GM15510 (cell line): ENCODE results near the gene MRPL54.

ENCODE experiments used
- POLR2A ChIP-seq: IDR thresholded peaks from 3 replicates; pipeline ENCODE4 v1.6.1; 2011; ENCODE audit warnings: borderline replicate concordance; ENCODE audit not compliant: insufficient read length; ENCODE audit errors: extremely low read depth

Gene MRPL54

GRCh38 chr19:3762501-3763459 is at the start of gene MRPL54:
MRPL54 (plus strand) TSS chr19:3762682; CDS start chr19:3762701, 19 bp downstream.
- peak; percentile 85 for TF ChIP-seq POLR2A

DNA sequence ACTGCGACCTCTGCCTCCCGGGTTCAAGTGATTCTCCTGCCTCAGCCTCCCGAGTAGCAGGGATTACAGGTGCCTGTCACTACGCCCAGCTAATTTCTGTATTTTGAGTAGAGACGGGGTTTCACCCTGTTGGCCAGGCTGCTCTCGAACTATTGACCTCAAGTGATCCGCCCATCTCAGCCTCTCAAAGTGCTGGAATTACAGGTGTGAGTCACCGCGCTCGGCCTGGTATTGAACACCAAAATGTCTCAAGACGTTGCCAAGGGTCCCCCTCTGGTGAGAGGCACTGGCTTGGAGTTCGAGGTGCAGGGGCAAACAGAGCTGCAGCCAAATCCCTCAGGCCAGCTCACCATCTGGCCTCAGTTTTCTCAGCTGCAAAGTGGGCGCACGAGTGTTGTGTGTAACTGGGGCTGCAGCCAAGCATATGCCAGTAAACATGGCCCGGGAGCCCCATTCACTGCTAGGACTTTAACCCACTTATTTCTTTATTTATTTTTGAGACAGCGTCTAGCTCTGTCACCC is 46.3 kb upstream of the MRPL54 start:
- TF ChIP-seq POLR2A, result no peak

DNA sequence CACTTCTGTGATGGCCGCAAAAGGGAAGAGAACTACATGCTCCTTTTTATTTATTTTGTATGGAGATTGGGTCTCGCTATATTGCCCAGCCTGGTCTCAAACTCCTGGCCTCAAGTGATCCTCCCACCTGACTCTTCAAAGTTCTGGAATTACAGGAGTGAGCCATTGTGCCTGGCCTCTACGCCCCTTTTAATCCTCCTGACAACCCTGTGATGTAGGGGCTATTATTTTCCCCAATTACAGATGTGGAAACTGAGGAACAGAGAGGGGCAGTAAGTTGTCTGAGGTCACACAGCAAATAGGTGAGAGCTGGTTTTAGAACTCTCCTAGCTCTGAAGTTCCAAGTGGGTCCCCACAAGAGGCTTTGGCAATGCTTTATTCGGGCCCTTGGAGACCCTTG is 42.6 kb upstream of the MRPL54 start:
- TF ChIP-seq POLR2A, result no peak

GRCh38 chr19:3720349-3720917 is 42.0 kb upstream of the MRPL54 start:
- TF ChIP-seq POLR2A, result no peak

DNA sequence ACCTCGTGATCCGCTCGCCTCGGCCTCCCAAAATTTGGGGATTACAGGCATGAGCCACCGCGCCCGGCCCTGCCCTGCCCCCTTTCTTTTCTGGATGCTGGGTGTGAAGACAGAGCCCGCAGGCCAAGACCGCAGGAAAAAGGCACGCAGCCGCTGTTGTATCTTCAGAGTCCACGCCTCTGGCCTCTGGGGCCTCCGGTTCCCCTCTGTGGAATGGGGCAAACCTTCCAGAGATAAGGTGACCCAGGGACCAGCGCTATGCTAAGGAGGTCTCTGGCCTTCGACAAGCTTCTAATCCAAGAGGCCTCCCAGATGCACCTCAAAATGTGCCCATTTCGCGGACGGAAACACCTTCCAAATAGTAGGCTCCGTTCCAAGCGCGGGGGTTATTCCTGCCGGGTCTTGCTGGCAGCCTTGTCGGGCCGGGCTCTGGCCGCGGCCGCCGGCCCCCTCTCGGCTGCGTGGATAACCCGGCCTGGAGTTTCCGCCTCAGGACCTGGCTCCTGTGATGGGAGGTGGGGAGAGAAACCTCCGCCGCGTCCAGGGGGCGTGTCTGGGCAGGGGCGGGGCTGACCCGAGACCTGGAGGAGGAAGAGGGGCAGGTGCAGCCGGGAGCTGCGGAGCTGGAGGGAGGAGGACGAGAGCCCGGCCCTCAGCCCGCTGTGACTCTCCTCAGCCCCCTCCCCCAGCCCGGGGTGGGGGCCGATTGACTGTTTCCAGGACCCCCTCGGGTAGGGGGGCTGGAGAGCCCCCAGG is 41.2 kb upstream of the MRPL54 start:
- no peak for TF ChIP-seq POLR2A

DNA sequence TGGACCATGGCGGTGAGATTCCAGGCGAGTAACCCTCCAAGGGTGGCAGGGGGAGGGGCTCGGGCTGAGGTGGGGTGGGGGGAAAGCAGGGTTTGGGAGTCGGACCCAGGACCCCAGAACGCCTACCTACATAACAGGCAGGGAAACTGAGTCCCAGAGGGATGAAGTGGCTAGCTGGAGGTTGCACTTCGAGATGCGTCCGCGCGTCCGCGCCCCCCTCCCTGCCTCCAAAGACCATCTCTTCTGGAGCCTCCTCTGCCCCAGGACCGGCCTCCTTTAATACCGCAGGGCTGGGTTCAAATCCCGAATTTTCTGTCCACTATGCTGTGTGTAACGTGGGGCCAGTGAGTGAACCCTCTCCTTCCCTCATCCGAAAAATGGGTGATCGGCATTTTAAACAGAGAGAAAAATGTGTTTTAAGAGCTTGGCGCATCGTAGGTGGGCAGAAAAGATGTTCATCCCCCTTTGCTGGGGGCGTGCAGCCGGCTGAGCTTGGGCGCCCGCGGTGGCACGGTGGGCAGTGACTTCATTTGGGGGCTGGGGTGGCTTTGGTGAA is 40.5 kb upstream of the MRPL54 start:
- no peak for TF ChIP-seq POLR2A

DNA sequence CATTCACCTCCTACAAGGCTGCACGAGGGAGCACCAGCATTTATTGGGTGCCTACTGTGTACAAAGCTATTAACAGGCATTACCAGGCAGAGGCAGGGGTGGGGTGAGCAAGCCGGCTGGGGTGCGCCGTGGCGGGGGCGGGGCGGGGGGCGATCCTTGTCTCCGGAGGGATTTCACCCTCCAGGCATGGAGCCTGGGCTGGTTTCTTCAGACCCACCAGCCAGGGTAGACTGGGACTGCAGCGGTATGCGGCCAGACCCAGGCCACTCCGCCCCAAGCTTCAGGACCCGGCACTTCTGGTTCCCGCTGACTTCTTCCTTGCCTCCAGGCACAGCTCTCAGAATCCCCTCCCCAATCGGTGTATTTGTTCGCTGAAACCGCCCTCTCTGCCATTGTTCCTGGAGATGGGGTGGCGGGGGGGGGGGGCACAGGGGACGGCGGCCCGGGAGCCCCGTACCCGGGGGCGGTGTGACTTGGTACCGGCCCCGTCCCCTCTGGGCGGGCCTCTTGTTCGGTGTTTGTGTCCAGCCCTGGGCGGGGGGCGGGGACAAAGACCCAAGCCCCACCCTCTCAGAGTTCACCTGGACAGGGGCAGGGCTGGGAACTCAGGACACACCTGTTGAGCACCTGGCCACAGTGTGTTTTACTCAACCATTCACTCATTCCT is 39.9 kb upstream of the MRPL54 start:
- no peak for TF ChIP-seq POLR2A

GRCh38 chr19:3723110-3723488 is 39.4 kb upstream of the MRPL54 start:
- TF ChIP-seq POLR2A, result no peak

DNA sequence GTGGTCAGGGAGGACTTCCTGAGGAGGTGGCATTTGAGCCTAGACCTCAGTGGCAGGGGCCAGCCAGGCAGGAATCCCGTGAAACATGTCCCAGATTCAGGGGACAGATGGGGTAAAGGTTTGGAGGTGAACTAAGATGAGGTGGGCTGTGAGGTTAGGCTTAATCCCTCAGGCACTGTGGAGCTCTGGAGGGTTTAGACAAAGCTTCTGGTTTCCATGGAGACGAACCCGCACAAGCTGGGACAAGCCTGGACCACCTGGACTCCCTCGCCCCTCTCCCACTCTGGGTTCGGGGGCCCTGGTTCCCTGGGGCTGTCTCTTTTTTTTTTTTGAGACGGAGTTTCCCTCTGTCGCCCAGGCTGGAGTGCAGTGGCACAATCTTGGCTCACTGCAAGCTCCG is 38.6 kb upstream of the MRPL54 start:
- no peak for TF ChIP-seq POLR2A

- no peak for TF ChIP-seq POLR2A
Measured at GRCh38 chr19:3725121-3725520, 37.4 kb upstream of the MRPL54 start.

- TF ChIP-seq POLR2A, result no peak
Measured at GRCh38 chr19:3725640-3726310, 36.7 kb upstream of the MRPL54 start.

DNA sequence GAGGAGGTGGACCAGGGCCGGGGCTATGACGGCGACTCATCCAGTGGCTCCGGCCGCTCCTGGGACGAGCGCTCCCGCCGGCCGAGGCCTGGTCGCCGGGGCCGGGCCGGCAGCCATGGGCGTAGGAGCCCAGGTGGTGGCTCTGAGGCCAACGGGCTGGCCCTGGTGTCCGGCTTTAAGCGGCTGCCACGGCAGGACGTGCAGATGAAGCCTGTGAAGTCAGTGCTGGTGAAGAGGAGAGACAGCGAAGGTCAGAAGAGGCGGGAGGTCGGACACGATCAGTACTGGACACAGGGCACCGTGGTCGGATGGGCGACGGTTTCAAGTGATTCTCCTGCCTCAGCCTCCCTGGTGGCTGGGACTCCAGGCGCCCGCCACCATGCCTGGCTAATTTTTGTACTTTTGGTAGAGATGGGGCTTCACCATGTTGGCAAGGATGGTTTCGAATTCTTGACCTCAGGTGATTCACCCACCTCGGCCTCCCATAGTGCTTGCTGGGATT is 32.0 kb upstream of the MRPL54 start:
- no peak for TF ChIP-seq POLR2A

DNA sequence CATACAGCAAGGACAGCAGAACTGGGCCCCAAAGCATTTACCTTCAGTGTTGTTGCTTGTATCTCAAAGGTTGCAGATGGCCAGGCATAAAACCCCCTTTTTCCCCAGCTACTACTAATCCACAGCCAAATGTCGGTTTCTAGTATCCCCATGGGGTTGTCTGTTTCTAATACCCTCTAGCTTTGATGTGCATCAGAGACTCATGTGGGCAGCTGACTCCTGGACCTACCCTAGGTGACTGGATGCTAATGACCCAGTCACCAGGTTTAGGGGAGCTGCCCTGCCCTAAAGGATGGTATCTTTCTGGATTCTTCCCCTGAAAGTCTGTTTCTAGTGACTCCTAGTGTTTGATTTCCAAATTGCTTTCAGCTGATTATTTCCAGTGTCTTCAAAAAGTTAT is 30.4 kb upstream of the MRPL54 start:
- no peak for TF ChIP-seq POLR2A

DNA sequence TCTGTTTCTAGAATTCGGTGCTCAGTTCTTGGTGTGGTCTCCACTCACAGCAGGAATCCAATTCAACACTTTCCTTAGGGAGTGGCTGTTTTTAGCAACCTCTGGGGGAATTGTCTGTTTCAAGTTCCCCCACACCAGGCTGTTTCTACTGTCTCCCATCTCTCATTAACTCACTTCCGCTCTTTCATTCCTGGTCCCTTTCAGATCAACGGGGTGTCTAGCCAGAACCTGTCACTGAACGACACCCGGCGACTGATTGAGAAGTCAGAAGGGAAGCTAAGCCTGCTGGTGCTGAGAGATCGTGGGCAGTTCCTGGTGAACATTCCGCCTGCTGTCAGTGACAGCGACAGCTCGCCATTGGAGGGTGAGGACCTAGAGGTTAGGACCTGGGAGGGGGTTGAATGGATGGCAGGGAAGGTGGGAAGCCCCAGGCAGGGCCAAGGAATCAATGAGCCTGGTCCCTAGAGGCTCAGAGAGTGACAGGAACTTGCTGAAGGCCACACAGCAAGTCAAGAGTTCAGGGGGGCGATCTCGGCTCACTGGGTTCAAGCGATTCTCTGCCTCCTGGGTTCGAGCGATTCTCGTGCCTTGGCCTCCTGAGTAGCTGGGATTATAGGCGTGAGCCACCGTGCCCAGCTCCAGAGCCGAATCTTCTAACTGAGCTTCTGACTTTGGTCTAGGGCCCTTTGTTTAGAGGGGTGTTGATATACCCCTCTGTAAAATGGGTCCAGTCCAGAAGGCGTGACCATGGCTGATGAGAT is 28.8 kb upstream of the MRPL54 start:
- no peak for TF ChIP-seq POLR2A

GRCh38 chr19:3734310-3734600 is 28.2 kb upstream of the MRPL54 start:
- TF ChIP-seq POLR2A, result no peak
